D721Med (cell line): Measurements from ENCODE around the gene MAP2.

Source experiments
- DNase-seq: peaks from one replicate; pipeline ENCODE4 v3.0.0; 2011; ENCODE audit warnings: low spot score; ENCODE audit not compliant: insufficient read length
- FAIRE-seq: peaks from 2 replicates; lab custom pipeline; 2011; peaks lifted over from hg19 to GRCh38; lab: Jason Lieb, UNC
- TF ChIP-seq, protein P1 (sequence below): IDR thresholded peaks from 2 replicates; pipeline ENCODE4 v1.5.1; 2012; ENCODE audit warnings: mild to moderate bottlenecking, control low read depth; ENCODE audit not compliant: insufficient read depth; ENCODE audit errors: missing control alignments

The MAP2 gene

DNA sequence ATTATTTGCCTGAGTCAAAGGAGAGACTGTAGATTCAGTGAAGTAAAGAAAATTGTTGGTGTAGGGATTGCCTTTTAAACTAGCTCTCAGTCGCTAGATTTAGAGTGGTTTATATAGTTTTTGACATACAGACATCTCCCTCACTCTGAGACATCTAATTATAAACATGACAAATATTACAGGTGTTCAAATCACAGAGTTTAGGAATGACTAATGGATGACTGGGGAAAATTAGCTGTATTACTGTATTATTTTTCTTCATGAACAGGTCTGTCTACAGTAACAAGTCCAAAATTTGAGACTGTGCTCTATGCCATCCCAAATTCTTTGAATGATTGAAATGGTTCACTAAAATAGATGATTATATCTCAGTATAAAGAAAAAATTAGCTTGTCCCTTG lies 40.0 kb downstream of the MAP2 start:
- no peak for DNase-seq
- no peak for FAIRE-seq
- TF ChIP-seq, protein P1, sequence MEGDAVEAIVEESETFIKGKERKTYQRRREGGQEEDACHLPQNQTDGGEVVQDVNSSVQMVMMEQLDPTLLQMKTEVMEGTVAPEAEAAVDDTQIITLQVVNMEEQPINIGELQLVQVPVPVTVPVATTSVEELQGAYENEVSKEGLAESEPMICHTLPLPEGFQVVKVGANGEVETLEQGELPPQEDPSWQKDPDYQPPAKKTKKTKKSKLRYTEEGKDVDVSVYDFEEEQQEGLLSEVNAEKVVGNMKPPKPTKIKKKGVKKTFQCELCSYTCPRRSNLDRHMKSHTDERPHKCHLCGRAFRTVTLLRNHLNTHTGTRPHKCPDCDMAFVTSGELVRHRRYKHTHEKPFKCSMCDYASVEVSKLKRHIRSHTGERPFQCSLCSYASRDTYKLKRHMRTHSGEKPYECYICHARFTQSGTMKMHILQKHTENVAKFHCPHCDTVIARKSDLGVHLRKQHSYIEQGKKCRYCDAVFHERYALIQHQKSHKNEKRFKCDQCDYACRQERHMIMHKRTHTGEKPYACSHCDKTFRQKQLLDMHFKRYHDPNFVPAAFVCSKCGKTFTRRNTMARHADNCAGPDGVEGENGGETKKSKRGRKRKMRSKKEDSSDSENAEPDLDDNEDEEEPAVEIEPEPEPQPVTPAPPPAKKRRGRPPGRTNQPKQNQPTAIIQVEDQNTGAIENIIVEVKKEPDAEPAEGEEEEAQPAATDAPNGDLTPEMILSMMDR, result no peak

DNA sequence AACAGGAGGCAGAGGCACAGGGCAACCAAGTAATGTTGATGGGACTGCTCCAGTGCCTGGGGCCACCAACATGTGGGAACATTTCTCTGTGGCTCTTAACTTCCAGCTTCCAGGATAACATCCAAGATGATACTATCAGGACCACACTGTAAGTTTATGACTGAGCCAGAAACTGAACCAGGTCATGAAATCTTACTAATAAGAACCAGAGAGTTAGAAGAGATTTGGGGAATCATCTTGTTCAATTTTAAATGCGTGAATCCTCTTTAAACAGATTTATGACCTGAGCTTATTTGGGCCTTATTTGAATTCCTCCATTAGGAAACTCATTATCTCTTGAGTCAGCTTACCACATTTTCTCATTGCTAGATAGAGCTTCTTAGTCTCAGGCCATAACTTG lies 45.0 kb downstream of the MAP2 start:
- no peak for FAIRE-seq
- TF ChIP-seq, protein P1, result no peak
- no peak for DNase-seq

DNA sequence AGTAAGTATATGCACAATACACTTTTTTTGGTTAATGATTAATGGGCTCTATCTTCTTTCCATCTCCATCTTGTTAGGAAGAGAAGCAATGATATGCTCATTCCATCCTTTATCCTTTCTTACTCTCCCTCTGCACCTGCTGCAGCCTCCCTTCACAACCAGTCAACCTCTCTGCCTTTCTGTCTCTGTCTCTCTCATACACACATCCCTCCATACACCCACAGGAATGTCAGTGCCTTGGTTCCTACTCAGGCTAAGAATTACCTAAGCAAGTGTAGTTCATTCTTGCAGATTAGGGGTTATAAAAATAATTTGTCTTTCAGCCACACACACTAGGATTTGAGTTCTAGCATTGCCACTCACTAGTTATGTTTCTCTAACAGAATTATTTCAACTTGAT lies 45.6 kb downstream of the MAP2 start:
- DNase-seq (no peak), FAIRE-seq (no peak)
- TF ChIP-seq, protein P1, result no peak

DNA sequence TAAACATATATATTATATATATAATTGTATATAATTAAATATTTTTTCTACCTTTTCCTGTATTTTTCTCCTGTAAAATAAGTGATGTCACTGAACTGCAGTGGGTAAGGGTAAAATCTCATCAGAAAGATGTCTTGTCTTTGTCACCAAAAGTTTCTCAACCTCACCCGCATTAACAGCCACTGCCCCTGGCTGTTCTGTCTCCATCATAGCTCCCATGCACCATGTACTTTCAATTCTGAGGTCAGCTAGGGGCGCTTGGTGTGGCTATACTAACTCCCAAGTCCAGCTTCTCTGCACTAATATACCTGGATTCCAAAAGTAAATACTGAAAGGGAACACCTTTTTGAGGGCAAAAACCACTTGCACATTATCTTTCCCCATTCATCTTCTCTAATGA lies 46.6 kb downstream of the MAP2 start:
- FAIRE-seq (no peak), DNase-seq (no peak)
- TF ChIP-seq, protein P1, result no peak

DNA sequence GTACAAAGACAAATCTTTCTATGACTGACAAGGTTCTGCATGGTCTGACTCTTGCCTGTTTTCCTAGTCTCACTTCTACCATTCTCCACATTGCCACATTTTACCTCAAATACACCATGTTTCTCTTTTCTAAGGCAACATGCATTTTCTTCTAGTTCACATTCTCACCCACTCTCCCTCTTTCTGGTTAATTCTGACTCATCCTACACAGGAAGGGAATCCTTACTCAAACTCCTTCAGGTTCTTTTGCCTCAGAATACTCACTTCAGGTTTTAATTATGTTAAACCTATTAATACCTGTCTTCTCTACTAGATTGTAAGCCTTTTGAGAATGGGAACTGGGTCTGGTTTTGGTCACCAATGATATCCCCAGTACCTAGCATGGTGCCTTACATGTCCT lies 47.2 kb downstream of the MAP2 start:
- TF ChIP-seq, protein P1, result no peak
- DNase-seq (no peak), FAIRE-seq (no peak)

DNA sequence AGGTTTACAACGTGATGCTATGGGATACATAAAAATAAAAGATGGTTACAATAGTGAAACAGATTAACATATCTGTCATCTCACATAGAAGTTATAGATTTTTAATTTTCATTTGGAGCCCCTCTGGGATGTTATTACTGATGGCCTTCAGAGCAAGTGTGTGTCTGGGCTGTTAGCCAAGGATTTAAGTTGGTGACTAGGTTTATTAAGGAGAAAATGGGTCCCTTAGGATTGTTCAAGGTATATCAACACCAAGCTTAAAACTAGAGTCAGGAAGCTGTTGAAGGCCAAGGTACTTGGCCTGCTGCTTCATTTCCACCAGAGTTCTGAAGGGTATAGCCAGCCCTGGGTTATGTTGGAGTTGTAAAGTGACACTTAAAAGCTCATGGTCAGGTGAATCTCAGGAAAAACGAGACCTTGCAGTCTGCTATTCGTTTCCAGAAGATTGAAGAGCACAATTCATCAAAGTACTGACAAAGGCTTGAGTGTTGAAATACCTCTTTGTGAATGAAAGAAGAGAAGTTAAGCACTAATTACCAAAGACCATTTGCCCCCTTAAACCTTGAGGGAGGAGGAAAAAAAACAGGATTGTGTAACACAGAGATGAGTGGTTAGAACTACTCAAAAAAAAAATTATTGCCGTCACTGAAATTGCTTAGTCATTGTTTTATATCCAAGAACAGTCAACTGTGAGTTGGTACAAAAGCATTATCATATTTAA lies 48.4 kb downstream of the MAP2 start:
- DNase-seq (no peak), FAIRE-seq (no peak)
- TF ChIP-seq, protein P1, result no peak

DNA sequence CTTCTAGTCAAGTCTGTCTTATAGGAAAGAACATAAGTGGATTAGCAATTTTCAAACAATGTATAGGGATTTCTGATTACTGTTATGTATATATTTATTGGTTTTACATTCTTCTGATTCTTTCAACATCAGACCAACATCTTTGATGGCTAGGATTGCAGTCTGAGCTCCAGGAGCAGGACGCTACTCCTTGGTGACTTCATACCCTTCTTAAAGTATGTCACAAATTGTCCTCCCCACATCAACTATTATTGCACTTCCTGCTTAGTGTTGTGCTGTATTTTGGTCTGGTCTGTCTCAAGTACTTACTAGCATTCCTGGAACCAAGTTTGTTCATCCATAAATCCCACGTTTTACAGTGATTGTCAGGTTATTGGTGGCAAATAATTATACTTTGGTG lies 49.0 kb downstream of the MAP2 start:
- TF ChIP-seq, protein P1, result no peak
- no peak for FAIRE-seq
- DNase-seq, result no peak
